SK-N-SH treated with all-trans-retinoic acid at 6 μM for 48 hours (cell line): ENCODE measurements around the gene ZNF444.

ENCODE experiments used
- PPARA ChIP-seq: fragments of 250-450 bp; sonication (Bioruptor Pico); IDR thresholded peaks from 2 replicates; pipeline ENCODE4 v1.5.0; 2020; ENCODE audit warnings: mild to moderate bottlenecking, borderline replicate concordance
- ZC3H10 ChIP-seq: fragments of 250-450 bp; sonication (Bioruptor Pico); IDR thresholded peaks from 2 replicates; pipeline ENCODE4 v1.5.1; 2021; ENCODE audit warnings: mild to moderate bottlenecking, moderate library complexity
- ZFP3 ChIP-seq: fragments of 250-450 bp; sonication (Bioruptor Pico); IDR thresholded peaks from 2 replicates; pipeline ENCODE4 v1.5.0; 2020; ENCODE audit warnings: mild to moderate bottlenecking, moderate library complexity

DNA sequence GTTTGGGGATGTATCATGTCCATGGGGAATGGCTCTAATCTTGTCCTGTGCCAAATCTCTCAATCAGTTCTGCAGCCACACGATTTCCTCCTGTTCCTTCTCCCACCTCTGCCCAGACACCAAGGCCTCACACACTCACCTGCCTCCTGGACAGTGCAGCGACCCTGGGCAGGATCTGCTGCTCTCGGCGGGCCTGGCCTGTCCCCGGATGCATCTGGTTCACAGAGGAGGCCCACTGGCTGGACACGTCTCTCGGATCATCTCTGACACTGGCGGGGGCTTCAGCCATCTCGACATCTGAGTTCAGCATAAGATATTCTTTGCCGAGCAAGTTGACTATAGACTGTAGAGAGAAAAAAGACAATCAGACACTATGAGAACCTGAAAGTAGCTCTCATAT lies 50.6 kb downstream of the ZNF444 start:
- TF ChIP-seq PPARA (CRISPR knock-in tag) (no peak), ZC3H10 (CRISPR knock-in tag) (no peak), ZFP3 (CRISPR knock-in tag) (no peak)
